WERI-Rb-1 (cell line): Measurements from ENCODE around the gene TXNRD1.
A peak's percentile ranks its signal among the peaks of the same experiment; 100 is the strongest.
"Not testable (repeated sequence)": the region's sequence is repeated elsewhere in the genome, so short reads cannot be mapped to it uniquely, and the experiment has no call there.

ENCODE experiments used
- DNase-seq: peaks from one replicate; pipeline ENCODE4 v3.0.0-alpha.2; 2020
- H3K27ac ChIP-seq: fragments of 250-450 bp; sonication (Bioruptor Pico); 2 replicates; pipeline ENCODE4 v1.5.1; 2020; ENCODE audit warnings: mild to moderate bottlenecking, moderate library complexity
- H3K27me3 ChIP-seq: fragments of 250-450 bp; sonication (Bioruptor Pico); 2 replicates; pipeline ENCODE4 v1.5.1; 2021; ENCODE audit warnings: mild to moderate bottlenecking, low read depth, moderate library complexity; ENCODE audit not compliant: insufficient read depth, severe bottlenecking
- H3K36me3 ChIP-seq: fragments of 250-450 bp; sonication (Bioruptor Pico); 2 replicates; pipeline ENCODE4 v1.5.1; 2020; ENCODE audit warnings: mild to moderate bottlenecking, moderate library complexity
- H3K4me3 ChIP-seq: 2 replicates; pipeline ENCODE4 v1.5.1; 2011; ENCODE audit warnings: low read depth, mild to moderate bottlenecking, control low read depth, low read length
- H3K9me3 ChIP-seq: fragments of 250-450 bp; sonication (Bioruptor Pico); 2 replicates; pipeline ENCODE4 v1.5.1; 2021; ENCODE audit warnings: mild to moderate bottlenecking, moderate library complexity; ENCODE audit not compliant: severe bottlenecking
- CTCF ChIP-seq: IDR thresholded peaks from 2 replicates; pipeline ENCODE4 v1.5.1; 2011; ENCODE audit warnings: low read depth, mild to moderate bottlenecking, control low read depth, inconsistent platforms, low read length

Gene TXNRD1

GRCh38 chr12:104171785-104172569 is 43.6 kb upstream of the TXNRD1 start:
- Histone ChIP-seq H3K9me3 (no peaks in the 10 kb centered on the region), H3K27me3 (no peaks in the 10 kb centered on the region), H3K4me3 (no peak overlapping the region), H3K36me3 (no peaks in the 10 kb centered on the region), H3K27ac (no peak overlapping the region)
- DNase-seq: no peak
- no peak for TF ChIP-seq CTCF

- no peak overlapping the region for H3K27ac ChIP-seq
- H3K9me3 ChIP-seq: no peaks in the 10 kb centered on the region
- H3K36me3 ChIP-seq: no peaks in the 10 kb centered on the region
- peak; percentile 60 for DNase-seq
- TF ChIP-seq CTCF: no peak
- H3K27me3 ChIP-seq: no peaks in the 10 kb centered on the region
- H3K4me3 ChIP-seq: no peak overlapping the region
Observed at GRCh38 chr12:104172570-104172947, 43.0 kb upstream of the TXNRD1 start.

- not testable (repeated sequence) for DNase-seq, H3K27me3 ChIP-seq, H3K36me3 ChIP-seq, H3K27ac ChIP-seq, H3K4me3 ChIP-seq, H3K9me3 ChIP-seq
Observed at GRCh38 chr12:104173804-104174203, 41.8 kb upstream of the TXNRD1 start.

- H3K27me3 ChIP-seq: no peaks in the 10 kb centered on the region
- no peaks in the 10 kb centered on the region for H3K36me3 ChIP-seq
- no peak overlapping the region for H3K4me3 ChIP-seq
- no peak for DNase-seq
- H3K9me3 ChIP-seq: no peaks in the 10 kb centered on the region
- TF ChIP-seq CTCF: no peak
- H3K27ac ChIP-seq: no peak overlapping the region
Observed at GRCh38 chr12:104175726-104176247, 39.8 kb upstream of the TXNRD1 start.

GRCh38 chr12:104177336-104177662 is 38.3 kb upstream of the TXNRD1 start:
- H3K27me3 ChIP-seq: no peaks in the 10 kb centered on the region
- TF ChIP-seq CTCF: no peak
- DNase-seq: no peak
- no peaks in the 10 kb centered on the region for H3K36me3 ChIP-seq
- H3K9me3 ChIP-seq: no peaks in the 10 kb centered on the region
- no peak overlapping the region for H3K4me3 ChIP-seq
- no peak overlapping the region for H3K27ac ChIP-seq

GRCh38 chr12:104177663-104178501 is 37.7 kb upstream of the TXNRD1 start:
- no peaks in the 10 kb centered on the region for H3K9me3 ChIP-seq
- TF ChIP-seq CTCF: no peak
- H3K36me3 ChIP-seq: no peaks in the 10 kb centered on the region
- no peaks in the 10 kb centered on the region for H3K27me3 ChIP-seq
- DNase-seq: no peak
- H3K4me3 ChIP-seq: no peak overlapping the region
- H3K27ac ChIP-seq: no peak overlapping the region
